ENCODE results near the gene RGR. TPM values are rescaled to one million over a fixed set of nuclear protein-coding genes. Genes with fewer than 3 reads are reported as not detected.

Gene RGR
- total and polyA plus RNA-seq, 12 donors: 0.17 TPM; not detected in 11

- TF ChIP-seq CTCF (IDR thresholded peaks at IDR 0.05) (no peak), POLR2A (IDR thresholded peaks at IDR 0.05) (no peak)
- Histone ChIP-seq H3K27me3 (no peaks in the 10 kb centered on the region), H3K4me3 (no peak overlapping the region), H3K9me3 (replicated peaks in 1 of 3) (no peaks in the 10 kb centered on the region), H3K27ac (no peak overlapping the region), H3K36me3 (replicated peaks in 1 of 2) (no peaks in the 10 kb centered on the region), H3K4me1 (replicated peaks in 1 of 2) (no peaks in the 10 kb centered on the region)
- WGBS, 4 donors: 67 to 82% (median 77%) methylated on average over 5 of the region's 5 CpGs
- no peak for DNase-seq
- intact Hi-C loops (cut with DNase I): loop anchor here in 1 of 2 donors (2.0 to 10.0 kb wide), 2 partner anchors 111 to 275 kb away; no protein-coding TSS in a partner anchor
These were observed 18.9 kb downstream of the RGR start for GRCh38 chr10:84263716-84264115.

GRCh38 chr10:84264611-84265141 is 19.8 kb downstream of the RGR start:
- H3K4me1 ChIP-seq (replicated peaks in 1 of 2): no peaks in the 10 kb centered on the region
- TF ChIP-seq CTCF (IDR thresholded peaks at IDR 0.05): peak; percentile 77 to 94 (median 92)
- no peak for TF ChIP-seq POLR2A (IDR thresholded peaks at IDR 0.05)
- 2 to 4% (median 3%) methylated on average over 11 of the region's 11 CpGs for WGBS, 4 donors
- H3K9me3 ChIP-seq (replicated peaks in 1 of 3): no peaks in the 10 kb centered on the region
- no peaks in the 10 kb centered on the region for H3K27me3 ChIP-seq
- H3K4me3 ChIP-seq: no peak overlapping the region
- peak; percentile 48 to 90 (median 74) for DNase-seq
- H3K27ac ChIP-seq: no peak overlapping the region
- intact Hi-C loops (cut with DNase I): loop anchor here (2.0 to 10.0 kb wide), 3 partner anchors 110 to 274 kb away; no protein-coding TSS in a partner anchor
- no peaks in the 10 kb centered on the region for H3K36me3 ChIP-seq (replicated peaks in 1 of 2)

GRCh38 chr10:84265418-84265817 is 20.6 kb downstream of the RGR start:
- 74 to 85% (median 79%) methylated on average over 4 of the region's 4 CpGs for WGBS, 4 donors
- Histone ChIP-seq H3K4me3 (no peak overlapping the region), H3K9me3 (replicated peaks in 1 of 3) (no peaks in the 10 kb centered on the region), H3K36me3 (replicated peaks in 1 of 2) (no peaks in the 10 kb centered on the region), H3K27me3 (no peaks in the 10 kb centered on the region), H3K27ac (no peak overlapping the region), H3K4me1 (replicated peaks in 1 of 2) (no peaks in the 10 kb centered on the region)
- TF ChIP-seq CTCF (IDR thresholded peaks at IDR 0.05): no peak
- TF ChIP-seq POLR2A (IDR thresholded peaks at IDR 0.05): no peak
- intact Hi-C loops (cut with DNase I): loop anchor here (2.0 to 10.0 kb wide), 3 partner anchors 109 to 273 kb away; no protein-coding TSS in a partner anchor
- DNase-seq: no peak

GRCh38 chr10:84267503-84268126 is 22.8 kb downstream of the RGR start:
- Histone ChIP-seq H3K27ac (no peak overlapping the region), H3K9me3 (replicated peaks in 1 of 3) (no peaks in the 10 kb centered on the region), H3K27me3 (no peaks in the 10 kb centered on the region), H3K4me1 (replicated peaks in 1 of 2) (no peaks in the 10 kb centered on the region), H3K4me3 (no peak overlapping the region), H3K36me3 (replicated peaks in 1 of 2) (no peaks in the 10 kb centered on the region)
- TF ChIP-seq CTCF (IDR thresholded peaks at IDR 0.05): peak; percentile 18 to 49 (median 33)
- no peak for TF ChIP-seq POLR2A (IDR thresholded peaks at IDR 0.05)
- 39 to 44% (median 43%) methylated on average over 7 of the region's 7 CpGs for WGBS, 4 donors
- intact Hi-C loops (cut with DNase I): loop anchor here (5.0 to 10.0 kb wide), 2 partner anchors 107 to 270 kb away; no protein-coding TSS in a partner anchor
- DNase-seq: peak in 5 of 7 donors; percentile 24 to 68 (median 48)
